Fibroblast of skin of right biceps (primary cell): ENCODE data around the gene MCF2L.
"Not testable (repeated sequence)": the region's sequence is repeated elsewhere in the genome, so short reads cannot be mapped to it uniquely, and the experiment has no call there.

Source experiments
- DNase-seq: peaks from one replicate; pipeline ENCODE4 v3.0.0-alpha.2; 2013

MCF2L gene

GRCh38 chr13:113074876-113075275 lies 105.9 kb downstream of the MCF2L start:
- no peak for DNase-seq

- DNase-seq = no peak
These were observed 106.7 kb downstream of the MCF2L start for GRCh38 chr13:113075711-113076110.

GRCh38 chr13:113076681-113077401 lies 107.8 kb downstream of the MCF2L start:
- no peak for DNase-seq

- DNase-seq = no peak
These were observed 108.5 kb downstream of the MCF2L start for GRCh38 chr13:113077566-113077952.

GRCh38 chr13:113077953-113078901 lies 109.2 kb downstream of the MCF2L start:
- DNase-seq = no peak

GRCh38 chr13:113078902-113079780 lies 110.1 kb downstream of the MCF2L start:
- no peak for DNase-seq

- DNase-seq = not testable (repeated sequence)
These were observed 110.7 kb downstream of the MCF2L start for GRCh38 chr13:113079781-113080080.

GRCh38 chr13:113080361-113080831 lies 111.4 kb downstream of the MCF2L start:
- no peak for DNase-seq

- DNase-seq = no peak
These were observed 112.0 kb downstream of the MCF2L start for GRCh38 chr13:113080901-113081521.

- no peak for DNase-seq
These were observed 113.4 kb downstream of the MCF2L start for GRCh38 chr13:113082198-113083021.

- no peak for DNase-seq
These were observed 114.0 kb downstream of the MCF2L start for GRCh38 chr13:113083022-113083373.

- no peak for DNase-seq
These were observed 114.5 kb downstream of the MCF2L start for GRCh38 chr13:113083402-113084061.

- DNase-seq = no peak
These were observed 115.3 kb downstream of the MCF2L start for GRCh38 chr13:113084094-113084942.

GRCh38 chr13:113084943-113085540 lies 116.0 kb downstream of the MCF2L start:
- no peak for DNase-seq

- no peak for DNase-seq
These were observed 117.2 kb downstream of the MCF2L start for GRCh38 chr13:113086031-113086750.

GRCh38 chr13:113086991-113087922 lies 118.2 kb downstream of the MCF2L start:
- no peak for DNase-seq

GRCh38 chr13:113087923-113088690 lies 119.1 kb downstream of the MCF2L start:
- no peak for DNase-seq
